IPS-NIHi7 (cell line): ENCODE measurements around the gene DEDD.
A peak's percentile ranks its signal among the peaks of the same experiment; 100 is the strongest.

Experiments
- DNase-seq: peaks from one replicate; pipeline ENCODE4 v3.0.0; 2012; ENCODE audit warnings: mixed read lengths; ENCODE audit errors: extremely low spot score

Gene DEDD

DNA sequence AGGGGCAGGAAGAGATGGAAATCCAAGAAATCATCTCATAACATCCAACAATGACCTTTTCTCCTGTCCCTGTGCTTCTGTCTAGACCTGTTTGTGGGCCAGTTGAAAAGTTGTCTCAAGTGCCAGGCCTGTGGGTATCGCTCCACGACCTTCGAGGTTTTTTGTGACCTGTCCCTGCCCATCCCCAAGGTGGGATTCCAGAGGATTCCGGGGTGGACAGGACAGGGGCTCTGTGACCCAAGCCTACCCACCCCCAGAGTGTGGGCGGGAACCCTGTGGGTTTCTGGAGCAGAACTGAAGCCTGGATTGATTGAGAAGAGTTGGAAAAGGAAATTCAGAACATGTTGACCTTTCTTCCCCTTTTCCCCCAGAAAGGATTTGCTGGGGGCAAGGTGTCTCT, 31.3 kb upstream of the DEDD start:
- no peak for DNase-seq

- no peak for DNase-seq
Measured at GRCh38 chr1:161162806-161163205, 30.3 kb upstream of the DEDD start.

GRCh38 chr1:161162052-161162451, 29.6 kb upstream of the DEDD start:
- no peak for DNase-seq

GRCh38 chr1:161161652-161162051, 29.2 kb upstream of the DEDD start:
- DNase-seq, result no peak

DNA sequence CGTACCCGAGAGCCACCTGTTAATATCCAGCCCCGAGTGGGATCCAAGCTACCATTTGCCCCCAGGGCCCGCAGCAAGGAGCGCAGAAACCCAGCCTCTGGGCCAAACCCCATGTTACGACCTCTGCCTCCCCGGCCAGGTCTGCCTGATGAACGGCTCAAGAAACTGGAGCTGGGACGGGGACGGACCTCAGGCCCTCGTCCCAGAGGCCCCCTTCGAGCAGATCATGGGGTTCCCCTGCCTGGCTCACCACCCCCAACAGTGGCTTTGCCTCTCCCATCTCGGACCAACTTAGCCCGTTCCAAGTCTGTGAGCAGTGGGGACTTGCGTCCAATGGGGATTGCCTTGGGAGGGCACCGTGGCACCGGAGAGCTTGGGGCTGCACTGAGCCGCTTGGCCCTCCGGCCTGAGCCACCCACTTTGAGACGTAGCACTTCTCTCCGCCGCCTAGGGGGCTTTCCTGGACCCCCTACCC, 28.2 kb upstream of the DEDD start:
- no peak for DNase-seq

DNA sequence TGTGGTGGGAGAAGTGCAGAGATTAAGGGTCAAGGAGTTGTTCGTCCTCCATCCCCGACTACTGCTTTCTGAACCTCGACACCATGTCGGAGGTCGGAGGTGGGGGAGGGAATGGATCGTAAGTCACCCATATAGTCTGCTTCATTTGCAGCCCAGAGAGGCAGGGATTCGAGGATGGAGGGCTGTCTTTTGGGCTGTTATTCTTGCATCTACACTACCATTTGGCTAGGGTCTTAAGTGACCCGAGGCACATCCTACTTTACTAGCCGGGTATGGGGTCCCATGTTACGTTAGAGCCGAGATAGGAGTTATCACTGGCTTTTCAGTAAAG, 27.4 kb upstream of the DEDD start:
- DNase-seq, result no peak

DNA sequence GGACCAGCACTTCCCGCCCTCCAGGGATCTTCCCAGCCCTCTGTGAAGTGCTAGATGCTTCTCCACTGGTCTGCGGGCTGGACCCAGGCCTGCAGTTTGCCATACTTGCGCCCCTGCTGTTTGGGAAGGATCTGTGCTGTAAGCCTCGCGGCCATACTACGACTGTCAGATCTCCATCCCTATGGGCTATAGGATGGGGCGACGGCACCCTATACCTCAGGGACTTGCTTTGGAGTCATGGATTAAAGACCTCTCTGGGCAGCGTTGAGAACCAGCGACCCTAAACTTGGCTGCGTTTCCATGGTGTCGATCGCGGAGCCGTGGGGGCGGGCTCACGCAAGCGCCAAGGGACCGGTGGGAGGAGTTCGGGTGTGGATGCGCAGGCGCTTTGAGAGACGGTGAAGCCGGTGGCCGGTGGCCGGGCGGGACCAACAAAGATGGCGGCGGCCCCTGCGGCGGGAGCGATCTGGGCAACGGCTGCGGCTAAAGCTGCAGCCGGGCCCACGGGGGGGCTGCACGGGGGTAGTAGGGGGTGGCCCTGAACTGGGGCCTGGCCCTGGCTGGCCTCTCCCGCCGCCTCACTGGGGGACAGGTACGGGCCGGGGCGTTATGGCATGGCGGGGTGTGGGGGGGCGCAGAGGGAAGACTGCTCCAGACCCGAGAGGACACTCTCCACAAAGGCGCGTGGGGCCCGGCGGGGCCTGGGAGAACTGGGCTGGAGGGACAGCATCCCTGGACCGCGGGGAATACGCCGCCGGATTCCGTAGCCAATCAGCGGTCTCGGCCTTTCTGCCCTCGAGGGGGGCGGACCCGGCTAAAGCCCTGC, 26.8 kb upstream of the DEDD start, which contains the start of gene USP21:
USP21 (plus strand) TSS at position 414 of the 826 bp plus-strand sequence. CDS start 1,141 bp downstream, outside the sequence.
- DNase-seq, result peak; percentile 97

DNA sequence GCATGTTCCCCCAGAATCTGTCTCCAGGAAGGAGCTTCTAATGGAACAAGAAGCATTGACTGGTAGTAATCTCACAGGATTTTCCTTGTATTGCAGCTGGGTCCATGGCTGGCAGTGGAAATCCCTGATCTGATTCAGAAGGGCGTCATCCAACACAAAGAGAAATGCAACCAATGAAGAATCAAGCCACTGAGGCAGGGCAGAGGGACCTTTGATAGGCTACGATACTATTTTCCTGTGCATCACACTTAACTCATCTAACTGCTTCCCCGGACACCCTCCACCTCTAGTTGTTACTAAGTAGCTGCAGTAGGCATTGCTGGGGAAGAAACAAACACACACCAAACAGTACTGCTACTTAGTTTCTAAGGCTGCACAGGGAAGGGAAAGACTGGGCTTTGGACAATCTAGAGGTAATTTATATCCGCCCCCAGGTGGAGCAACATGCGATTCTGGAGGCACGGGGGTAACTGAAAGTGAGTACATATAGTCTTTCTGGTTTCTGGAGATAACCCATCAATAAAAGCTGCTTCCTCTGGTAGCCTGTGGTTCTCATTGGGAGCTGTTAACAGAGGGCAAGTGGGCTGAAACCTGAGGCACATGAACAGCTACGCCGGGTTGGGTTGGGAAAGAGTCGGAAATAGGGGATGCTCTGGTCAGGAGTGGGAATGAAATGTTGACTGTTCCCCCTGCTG, 26.0 kb upstream of the DEDD start:
- DNase-seq, result no peak

DNA sequence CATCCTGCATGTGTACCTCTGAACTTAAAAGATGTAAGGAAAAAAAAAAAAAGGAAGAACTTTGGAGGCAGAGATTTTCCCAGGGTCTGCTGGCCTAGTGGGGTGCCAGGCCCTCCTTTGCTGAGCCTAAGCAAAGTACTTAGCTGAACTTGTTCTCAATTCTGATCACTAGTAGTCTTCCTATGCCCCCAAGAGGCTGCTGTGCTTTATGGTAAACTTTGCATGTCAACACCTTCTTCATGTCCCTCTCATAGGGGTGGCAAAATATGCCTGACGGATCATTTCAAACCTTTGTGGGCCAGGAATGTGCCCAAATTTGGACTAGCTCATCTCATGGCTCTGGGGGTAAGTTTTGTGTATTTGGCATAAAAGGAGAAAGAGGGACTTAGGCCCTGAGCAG, 25.4 kb upstream of the DEDD start:
- no peak for DNase-seq

GRCh38 chr1:161153682-161154337, 21.3 kb upstream of the DEDD start, which contains the start of gene UFC1:
UFC1 (plus strand) TSS chr1:161153978; CDS start chr1:161153998, 20 bp downstream.
- DNase-seq, result peak; percentile 79

DNA sequence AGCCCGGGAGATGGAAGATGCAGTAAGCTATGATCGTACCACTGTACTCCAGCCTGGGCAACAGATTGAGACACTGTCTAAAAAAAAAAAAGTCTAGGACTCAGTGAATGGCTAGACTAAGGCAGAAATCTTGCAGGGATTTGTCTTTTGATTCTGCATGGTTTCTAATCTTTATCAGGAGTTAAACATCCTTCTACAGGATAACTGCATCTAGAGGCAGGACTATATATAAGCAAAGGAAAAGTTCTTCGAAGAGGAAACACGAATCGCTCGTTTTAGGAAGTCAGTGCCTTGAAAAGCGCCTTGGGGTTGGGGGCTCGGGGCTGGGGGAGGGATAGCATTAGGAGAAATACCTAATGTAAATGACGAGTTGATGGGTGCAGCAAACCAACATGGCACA, 20.7 kb upstream of the DEDD start:
- DNase-seq, result no peak

- no peak for DNase-seq
Measured at GRCh38 chr1:161145832-161146231, 13.4 kb upstream of the DEDD start.

DNA sequence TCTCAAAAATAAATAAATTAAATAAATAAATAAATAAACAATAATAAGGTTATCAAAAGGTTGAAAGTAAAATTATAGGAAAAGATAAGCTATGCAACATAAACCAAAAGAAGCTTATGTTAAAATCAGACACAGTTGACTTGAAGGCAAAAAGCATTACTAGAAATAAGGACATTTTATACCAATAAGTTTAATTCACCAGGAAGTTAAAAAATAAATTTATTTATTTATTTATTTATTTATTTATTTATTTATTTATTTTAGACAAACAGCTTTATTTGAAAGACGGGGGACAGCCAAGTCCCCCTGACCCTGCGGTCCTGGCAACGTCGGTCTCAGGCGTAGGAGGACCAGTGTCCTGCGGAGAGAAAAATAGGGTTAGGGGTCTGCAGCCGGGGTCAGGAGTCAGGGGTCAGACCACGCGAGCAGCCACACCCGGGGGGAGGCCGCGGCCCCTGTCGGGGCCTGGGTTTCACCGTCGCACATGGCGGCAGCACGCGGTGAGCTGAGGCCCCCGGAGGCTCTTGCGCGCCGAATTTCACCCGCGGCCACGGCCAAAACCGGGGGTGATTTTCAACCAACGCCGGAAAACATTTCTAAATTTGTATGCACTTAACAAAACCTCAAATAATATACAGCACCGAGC, 8.4 kb upstream of the DEDD start:
- no peak for DNase-seq

DNA sequence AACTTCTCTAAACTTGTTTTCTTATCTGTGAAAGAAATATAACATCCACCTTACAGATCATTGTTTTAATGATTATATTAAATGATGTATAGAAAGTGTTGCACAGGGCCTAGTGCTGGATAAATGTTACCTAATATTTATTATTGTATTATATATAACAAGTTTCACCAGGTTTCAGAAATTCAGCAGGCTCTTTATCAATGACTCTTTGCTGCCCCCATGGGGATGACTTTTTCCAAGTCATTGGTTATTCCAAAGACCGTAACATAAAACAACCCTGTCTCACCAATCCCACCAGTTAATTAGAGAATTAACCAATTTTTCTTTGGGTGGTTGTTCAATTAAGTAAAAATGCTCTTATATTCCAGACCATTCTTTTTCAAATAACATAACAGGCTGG, 7.3 kb upstream of the DEDD start:
- peak; percentile 46 for DNase-seq

GRCh38 chr1:161138431-161138830, 6.0 kb upstream of the DEDD start:
- DNase-seq, result no peak

DNA sequence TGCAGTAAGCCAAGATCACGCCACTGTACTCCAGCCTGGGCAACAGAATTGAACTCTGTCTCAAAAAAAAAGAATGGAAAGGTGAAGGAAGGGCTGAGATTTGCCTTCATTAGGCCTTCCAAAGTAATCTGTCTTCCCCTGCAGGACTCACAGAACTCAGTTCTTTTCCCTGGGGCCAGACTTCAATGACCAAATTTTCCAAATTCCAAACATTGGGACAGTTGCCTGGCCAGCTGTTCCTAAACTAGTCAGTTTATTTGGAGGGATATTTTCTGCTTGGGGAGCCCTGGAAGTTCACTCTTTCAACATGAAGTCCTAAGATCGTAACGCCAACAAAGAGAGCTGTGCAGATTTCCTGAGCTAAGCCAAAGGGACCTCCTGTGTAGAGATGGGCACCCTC, 5.4 kb upstream of the DEDD start:
- DNase-seq, result no peak

DNA sequence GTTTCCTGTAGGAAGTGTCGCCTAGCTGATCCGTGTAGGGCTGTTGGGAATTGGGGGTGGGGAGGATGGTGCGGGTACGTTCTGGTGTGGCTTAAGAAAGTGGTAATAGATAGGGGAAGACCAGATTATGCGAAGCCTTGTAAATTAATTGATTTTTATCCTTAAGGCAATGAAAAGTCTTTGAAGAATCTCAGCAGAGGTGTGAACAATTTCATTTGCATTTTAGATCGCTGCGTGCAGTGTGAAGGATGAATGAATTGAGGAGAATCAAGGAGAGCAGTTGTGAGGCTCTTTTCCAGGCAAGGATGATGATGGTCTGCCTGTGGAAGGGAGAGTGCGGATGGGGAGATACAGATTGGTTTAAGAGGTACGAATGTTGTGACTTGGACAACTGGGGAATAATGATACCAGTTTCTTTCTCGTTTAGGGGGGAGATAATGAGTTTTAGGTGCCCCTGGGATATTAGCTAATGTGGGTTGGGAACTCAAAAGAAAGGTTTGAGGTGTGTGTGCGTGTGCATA, 813 bp upstream of the DEDD start:
- DNase-seq, result no peak

DNA sequence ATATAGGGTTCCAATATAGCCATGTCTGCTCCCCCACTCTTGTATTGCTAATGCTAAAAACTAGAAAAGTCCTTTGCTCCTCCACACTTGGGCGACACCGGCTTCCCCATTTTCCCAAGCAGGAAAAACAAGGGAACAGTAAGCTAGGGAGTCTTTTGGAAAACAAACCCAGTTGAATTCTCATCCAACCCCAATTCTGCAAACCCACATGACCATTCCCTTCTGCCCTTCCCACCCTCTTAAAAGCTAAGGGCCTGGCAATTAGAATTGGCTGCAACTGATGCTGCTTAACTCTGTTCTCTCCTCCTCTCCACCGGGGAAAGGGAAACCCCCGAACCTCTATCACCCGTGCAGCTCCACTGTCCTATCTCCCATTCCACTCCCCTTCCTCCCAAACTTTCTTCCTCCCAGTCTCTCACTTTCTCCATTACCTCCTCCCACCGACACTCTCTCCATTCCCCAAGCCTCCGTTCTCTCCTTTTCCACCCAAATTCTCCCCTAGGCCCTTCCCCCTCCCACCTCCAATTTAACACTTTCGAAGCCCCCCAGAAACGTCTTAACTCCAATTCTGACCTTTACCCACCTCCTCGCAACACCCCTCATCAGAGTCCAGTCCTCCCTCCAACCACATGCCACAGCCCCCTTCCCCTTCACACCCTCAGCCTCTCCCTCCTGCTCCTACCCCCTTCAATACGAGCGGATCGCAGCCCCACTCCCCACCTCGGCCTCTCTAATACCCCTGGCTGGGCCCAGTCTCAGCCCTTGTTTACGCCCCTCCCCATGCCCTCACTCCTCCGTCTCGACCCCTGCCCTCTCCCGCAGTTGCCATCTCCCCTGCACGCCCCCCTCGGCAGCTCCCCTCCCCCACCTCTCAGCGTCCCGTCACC, 701 bp downstream of the DEDD start:
- no peak for DNase-seq

DNA sequence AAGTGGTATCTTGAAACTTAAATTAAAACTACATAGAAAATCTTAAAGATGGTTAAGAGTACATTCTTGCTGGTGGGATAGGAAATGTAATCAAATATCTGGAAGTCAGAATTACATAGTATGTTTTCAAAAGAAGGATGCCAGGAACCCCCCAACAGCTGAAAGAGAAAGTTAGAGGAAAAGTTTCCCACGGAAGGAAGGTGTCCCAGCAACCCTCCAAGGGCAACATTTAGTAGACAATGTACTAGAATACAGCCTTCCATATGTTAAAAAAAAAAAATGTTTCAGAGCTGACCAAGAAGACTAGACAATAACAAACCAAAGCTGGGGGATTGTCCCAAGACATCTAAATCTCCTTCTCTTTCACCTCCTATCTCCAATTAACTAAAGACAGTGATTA, 2.2 kb downstream of the DEDD start:
- DNase-seq, result no peak

DNA sequence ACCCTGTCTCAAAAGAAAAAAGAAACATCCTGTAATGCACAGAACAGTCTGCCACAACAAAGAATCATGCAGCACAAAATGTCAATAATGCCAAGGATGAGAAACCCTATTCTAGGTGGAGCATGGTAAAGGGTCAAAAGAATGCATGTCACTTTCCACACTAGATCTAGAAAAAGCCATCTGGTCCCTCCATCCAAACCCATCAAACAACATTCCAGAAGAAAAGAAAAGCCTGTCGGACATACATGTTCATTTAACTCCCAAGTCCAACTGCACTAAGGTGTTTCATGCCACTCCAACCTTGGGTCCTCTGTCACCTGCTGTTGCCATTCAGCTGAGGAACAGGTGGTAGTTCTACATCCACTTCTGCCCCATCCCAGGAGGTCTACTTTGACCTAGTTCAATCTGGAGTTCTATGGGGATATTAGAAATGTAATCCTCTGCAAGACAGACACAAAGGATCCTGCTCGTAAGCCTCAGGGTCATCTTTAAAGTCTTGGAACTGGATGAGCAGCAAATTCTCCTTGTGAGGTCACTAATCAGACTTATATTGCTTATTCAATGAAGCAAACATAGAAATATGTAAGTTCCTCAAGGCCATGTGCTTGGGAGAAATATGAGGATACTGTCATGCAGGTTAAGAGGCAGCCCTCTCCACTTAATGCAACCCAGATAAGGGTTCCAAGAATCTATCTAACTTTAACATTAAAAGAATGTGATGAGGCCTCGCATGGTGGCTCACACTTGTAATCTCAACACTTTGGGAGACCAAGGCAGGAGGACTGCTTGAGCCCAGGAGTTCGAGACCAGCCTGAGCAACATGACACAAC, 3.7 kb downstream of the DEDD start:
- DNase-seq, result no peak
